ENCODE results near the gene GRHL1.

Gene GRHL1

GRCh38 chr2:9979977-9980376, 28.5 kb downstream of the GRHL1 start:
- Histone ChIP-seq H3K27ac (ENCODE audit: low read length) (no peak overlapping the region), H3K4me3 (ENCODE audit: low read depth in 1 of 2, low read length in 2 of 2) (no peak overlapping the region), H3K4me1 (ENCODE audit: insufficient read depth, low read length) (no peaks in the 10 kb centered on the region), H3K4me2 (ENCODE audit: insufficient read depth, low read length) (no peak overlapping the region), H2AFZ (ENCODE audit: low read depth, low read length) (no peak overlapping the region), H3K27me3 (ENCODE audit: insufficient read depth, low read length, poor library complexity) (no peaks in the 10 kb centered on the region), H3K9ac (ENCODE audit: low read depth, low read length) (no peak overlapping the region), H4K20me1 (ENCODE audit: insufficient read depth, low read length) (no peaks in the 10 kb centered on the region), H3K9me3 (ENCODE audit: insufficient read depth, low read length, severe bottlenecking) (no peaks in the 10 kb centered on the region), H3K79me2 (ENCODE audit: insufficient read depth, low read length) (no peaks in the 10 kb centered on the region), H3K36me3 (ENCODE audit: insufficient read depth, low read length) (no peaks in the 10 kb centered on the region; the same call in 1 of the 2 replicates)
- ATAC-seq (ENCODE audit: insufficient read depth, low read depth) = peak; percentile 57
- peak; percentile 39 for DNase-seq
- TF ChIP-seq EZH2 (IDR thresholded peaks at IDR 0.05; ENCODE audit: borderline replicate concordance, low read depth, low read length, severe bottlenecking) (no peak), CTCF (IDR thresholded peaks at IDR 0.05; ENCODE audit: borderline replicate concordance, extremely low read depth, low read length, poor library complexity, severe bottlenecking) (no peak)

DNA sequence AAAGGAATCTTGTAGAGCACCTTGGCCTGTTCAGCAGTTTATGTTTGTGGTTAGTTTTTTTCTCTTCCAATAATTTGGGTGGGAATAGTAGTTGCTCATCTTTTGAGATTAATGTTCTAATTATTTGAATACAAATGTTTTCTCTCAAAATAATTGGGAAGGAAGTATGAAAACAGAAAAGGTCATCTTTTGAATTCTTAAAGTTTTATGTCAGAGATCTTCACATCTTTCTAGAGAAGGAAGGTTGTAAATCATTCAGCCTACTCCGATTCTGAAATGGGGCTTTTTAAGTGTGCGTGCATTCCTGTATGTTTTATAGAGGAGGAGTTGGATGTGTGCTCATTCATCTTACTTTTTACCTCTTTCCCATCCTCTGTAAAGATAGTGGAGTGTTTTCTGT, 29.0 kb downstream of the GRHL1 start:
- no peak overlapping the region for H3K9ac ChIP-seq (ENCODE audit: low read depth, low read length)
- H3K27ac ChIP-seq (ENCODE audit: low read length) = no peak overlapping the region
- H3K4me3 ChIP-seq (ENCODE audit: low read depth in 1 of 2, low read length in 2 of 2) = no peak overlapping the region
- H3K9me3 ChIP-seq (ENCODE audit: insufficient read depth, low read length, severe bottlenecking) = no peaks in the 10 kb centered on the region
- no peak for ATAC-seq (ENCODE audit: insufficient read depth, low read depth)
- no peaks in the 10 kb centered on the region for H3K36me3 ChIP-seq (ENCODE audit: insufficient read depth, low read length)
- no peaks in the 10 kb centered on the region for H3K79me2 ChIP-seq (ENCODE audit: insufficient read depth, low read length)
- H2AFZ ChIP-seq (ENCODE audit: low read depth, low read length) = no peak overlapping the region
- TF ChIP-seq EZH2 (IDR thresholded peaks at IDR 0.05; ENCODE audit: borderline replicate concordance, low read depth, low read length, severe bottlenecking) (no peak), CTCF (IDR thresholded peaks at IDR 0.05; ENCODE audit: borderline replicate concordance, extremely low read depth, low read length, poor library complexity, severe bottlenecking) (no peak)
- no peaks in the 10 kb centered on the region for H3K4me1 ChIP-seq (ENCODE audit: insufficient read depth, low read length)
- no peak for DNase-seq
- H3K4me2 ChIP-seq (ENCODE audit: insufficient read depth, low read length) = no peak overlapping the region
- H3K27me3 ChIP-seq (ENCODE audit: insufficient read depth, low read length, poor library complexity) = no peaks in the 10 kb centered on the region
- no peaks in the 10 kb centered on the region for H4K20me1 ChIP-seq (ENCODE audit: insufficient read depth, low read length)

DNA sequence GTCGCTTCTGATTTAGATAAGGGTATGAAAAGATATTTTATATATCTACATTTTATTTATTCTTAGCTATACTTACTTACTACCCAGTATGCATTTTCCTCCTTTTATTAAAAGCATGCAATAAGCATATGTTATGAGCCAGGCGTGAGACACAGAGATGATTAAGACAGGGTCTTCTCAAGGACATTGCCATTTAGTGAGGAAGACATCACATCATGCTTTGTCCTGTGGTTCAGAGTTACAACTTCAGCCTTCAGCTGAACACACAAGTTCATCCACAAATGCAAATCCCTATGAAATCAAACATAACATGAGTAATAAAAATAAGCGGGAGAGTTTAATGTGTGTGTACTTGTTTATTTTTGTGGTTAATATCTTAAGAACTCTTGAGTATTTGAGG, 30.2 kb downstream of the GRHL1 start:
- Histone ChIP-seq H3K27me3 (ENCODE audit: insufficient read depth, low read length, poor library complexity) (no peaks in the 10 kb centered on the region), H3K9me3 (ENCODE audit: insufficient read depth, low read length, severe bottlenecking) (no peaks in the 10 kb centered on the region)

More for the DNA sequence above, 30.2 kb downstream of the GRHL1 start:
- Histone ChIP-seq H3K4me1 (ENCODE audit: insufficient read depth, low read length) (no peaks in the 10 kb centered on the region), H3K36me3 (ENCODE audit: insufficient read depth, low read length) (no peaks in the 10 kb centered on the region), H3K4me2 (ENCODE audit: insufficient read depth, low read length) (no peak overlapping the region), H3K4me3 (ENCODE audit: low read depth in 1 of 2, low read length in 2 of 2) (no peak overlapping the region), H3K27ac (ENCODE audit: low read length) (no peak overlapping the region), H4K20me1 (ENCODE audit: insufficient read depth, low read length) (no peaks in the 10 kb centered on the region), H3K79me2 (ENCODE audit: insufficient read depth, low read length) (no peaks in the 10 kb centered on the region), H2AFZ (ENCODE audit: low read depth, low read length) (no peak overlapping the region), H3K9ac (ENCODE audit: low read depth, low read length) (no peak overlapping the region)
- no peak for TF ChIP-seq CTCF (IDR thresholded peaks at IDR 0.05; ENCODE audit: borderline replicate concordance, extremely low read depth, low read length, poor library complexity, severe bottlenecking)
- TF ChIP-seq EZH2 (IDR thresholded peaks at IDR 0.05; ENCODE audit: borderline replicate concordance, low read depth, low read length, severe bottlenecking) = no peak
- ATAC-seq (ENCODE audit: insufficient read depth, low read depth) = no peak
- DNase-seq = no peak

Data from DND-41 (cell line).